Nephron progenitor cell (in vitro differentiated cells): Measurements from ENCODE around the gene PMAIP1.
"Not testable (repeated sequence)": the region's sequence is repeated elsewhere in the genome, so short reads cannot be mapped to it uniquely, and the experiment has no call there.

Source experiments
- DNase-seq: peaks from one replicate; pipeline ENCODE4 v3.0.0; 2021
- H3K27ac Mint-ChIP-seq: 2 replicates; pipeline ENCODE4 v1.8.0; 2021; ENCODE audit warnings: mild to moderate bottlenecking, moderate library complexity, mixed read lengths
- H3K27me3 Mint-ChIP-seq: 2 replicates; pipeline ENCODE4 v1.8.0; 2021; ENCODE audit warnings: mild to moderate bottlenecking, low read depth, mixed read lengths; ENCODE audit not compliant: poor library complexity
- H3K36me3 Mint-ChIP-seq: 2 replicates; pipeline ENCODE4 v1.8.0; 2021; ENCODE audit warnings: low read depth, mixed read lengths
- H3K4me1 Mint-ChIP-seq: 2 replicates; pipeline ENCODE4 v1.8.0; 2021; ENCODE audit warnings: mixed read lengths
- H3K4me3 Mint-ChIP-seq: 2 replicates; pipeline ENCODE4 v1.8.0; 2021; ENCODE audit warnings: mild to moderate bottlenecking, moderate library complexity, mixed read lengths
- H3K9me3 Mint-ChIP-seq: 2 replicates; pipeline ENCODE4 v1.8.0; 2021; ENCODE audit warnings: mild to moderate bottlenecking, moderate library complexity, mixed read lengths
- CTCF ChIP-seq: fragments of 200-600 bp; sonication (generic); IDR thresholded peaks from 2 replicates; pipeline ENCODE4 v1.5.0; 2021; ENCODE audit warnings: antibody characterized with exemption

The PMAIP1 gene

GRCh38 chr18:59881728-59882656 is 17.8 kb upstream of the PMAIP1 start:
- Mint-ChIP-seq H3K36me3 (no peaks in the 10 kb centered on the region), H3K4me3 (no peak overlapping the region), H3K4me1 (peaks cover 16% of the 10 kb centered on the region), H3K27ac (peak overlapping the region; percentile 82), H3K27me3 (peaks cover 10% of the 10 kb centered on the region), H3K9me3 (no peaks in the 10 kb centered on the region)
- TF ChIP-seq CTCF = no peak
- no peak for DNase-seq

- H3K27me3 Mint-ChIP-seq = peaks cover 10% of the 10 kb centered on the region
- H3K9me3 Mint-ChIP-seq = peaks cover 6% of the 10 kb centered on the region
- no peak overlapping the region for H3K27ac Mint-ChIP-seq
- H3K4me3 Mint-ChIP-seq = no peak overlapping the region
- DNase-seq = no peak
- TF ChIP-seq CTCF = no peak
- peaks cover 16% of the 10 kb centered on the region for H3K4me1 Mint-ChIP-seq
- no peaks in the 10 kb centered on the region for H3K36me3 Mint-ChIP-seq
These were observed 15.4 kb upstream of the PMAIP1 start for GRCh38 chr18:59884351-59884750.

DNA sequence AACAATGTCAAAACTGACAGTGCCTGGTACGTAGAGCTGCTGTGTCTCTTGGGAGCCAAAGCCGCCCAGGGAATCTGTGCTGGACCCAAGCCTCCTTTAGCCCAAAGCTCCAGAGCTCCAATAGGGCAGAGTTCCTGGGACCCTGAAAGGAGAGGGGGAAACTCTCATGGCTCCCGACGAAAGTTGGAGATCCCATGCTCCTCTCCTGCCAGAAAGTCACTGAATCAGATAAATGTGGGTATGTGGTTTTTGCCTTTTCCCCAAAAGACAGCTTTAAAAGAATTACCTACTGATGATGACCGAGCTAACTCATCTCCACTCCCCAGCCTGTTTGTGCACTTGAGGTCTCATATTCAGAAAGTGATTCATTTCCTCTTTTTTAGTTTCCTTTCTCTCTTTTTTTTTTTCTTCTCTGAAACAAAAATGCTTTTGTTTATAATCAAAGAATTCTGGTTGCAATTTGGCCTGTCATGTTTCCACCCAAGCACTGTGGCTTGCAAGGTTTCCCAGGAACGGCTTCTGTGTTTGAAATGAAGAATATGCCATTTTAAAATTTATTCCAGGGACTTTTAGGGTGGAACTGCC is 14.1 kb upstream of the PMAIP1 start:
- DNase-seq = no peak
- Mint-ChIP-seq H3K4me3 (no peak overlapping the region), H3K36me3 (no peaks in the 10 kb centered on the region), H3K9me3 (peaks cover 6% of the 10 kb centered on the region), H3K4me1 (peaks cover 16% of the 10 kb centered on the region), H3K27me3 (peaks cover 14% of the 10 kb centered on the region), H3K27ac (no peak overlapping the region)
- TF ChIP-seq CTCF = no peak

DNA sequence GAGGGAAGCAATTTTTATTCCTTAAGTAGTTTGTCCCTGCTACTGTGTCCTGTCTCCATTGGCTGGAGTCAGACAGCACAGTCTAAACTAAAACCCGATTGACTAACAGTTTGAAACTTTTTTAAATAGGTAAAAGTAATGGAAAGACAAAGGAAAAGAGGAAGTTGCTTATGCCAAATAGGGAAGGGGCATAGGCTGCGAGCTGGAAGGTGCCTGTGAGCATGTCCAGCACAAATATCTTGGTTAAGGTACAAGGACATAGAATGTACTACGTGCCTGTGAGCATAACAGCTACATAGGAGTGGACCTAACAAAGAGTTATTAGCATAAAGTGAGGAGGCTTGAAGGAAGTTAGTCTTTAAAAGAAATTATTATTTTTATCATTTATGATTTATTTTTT is 13.4 kb upstream of the PMAIP1 start:
- not testable (repeated sequence) for H3K9me3 Mint-ChIP-seq, H3K36me3 Mint-ChIP-seq, H3K27ac Mint-ChIP-seq, DNase-seq, H3K4me3 Mint-ChIP-seq
- Mint-ChIP-seq H3K4me1 (peaks cover 13% of the 10 kb centered on the region), H3K27me3 (peaks cover 14% of the 10 kb centered on the region)

- TF ChIP-seq CTCF = no peak
- no peak for DNase-seq
- Mint-ChIP-seq H3K27ac (no peak overlapping the region), H3K4me1 (peaks cover under 1% of the 10 kb centered on the region), H3K4me3 (no peak overlapping the region), H3K36me3 (no peaks in the 10 kb centered on the region), H3K27me3 (peaks cover 39% of the 10 kb centered on the region), H3K9me3 (peaks cover 6% of the 10 kb centered on the region)
These were observed 7.7 kb upstream of the PMAIP1 start for GRCh38 chr18:59892123-59892522.

GRCh38 chr18:59893971-59894370 is 5.8 kb upstream of the PMAIP1 start:
- Mint-ChIP-seq H3K4me1 (peaks cover 9% of the 10 kb centered on the region), H3K27ac (no peak overlapping the region), H3K4me3 (no peak overlapping the region), H3K27me3 (peaks cover 57% of the 10 kb centered on the region), H3K36me3 (no peaks in the 10 kb centered on the region), H3K9me3 (no peaks in the 10 kb centered on the region)
- no peak for TF ChIP-seq CTCF
- no peak for DNase-seq
